Thyroid gland (tissue), 4 donors: Measurements from ENCODE around the gene MEN1. TPM values are rescaled to one million over a fixed set of nuclear protein-coding genes. Genes with fewer than 3 reads are reported as not detected.
A peak's percentile ranks its signal among the peaks of the same experiment; 100 is the strongest.

Source experiments
- DNase-seq, 2 donors: peaks; one replicate each; pipeline ENCODE4 v3.0.0-alpha.2; 2019
- H3K27ac ChIP-seq, 3 donors: fragments of 200-600 bp; sonication (generic); 1 replicate in 2 of 3; 2 replicates in 1 of 3; pipeline ENCODE4 v1.5.1; 2016 to 2019; ENCODE audit warnings: mild to moderate bottlenecking in 1 of 3, moderate library complexity in 1 of 3
- H3K27me3 ChIP-seq: fragments of 200-600 bp; sonication (generic); one replicate; pipeline ENCODE4 v1.5.1; 2019
- H3K36me3 ChIP-seq, 2 donors: fragments of 200-600 bp; sonication (generic); one replicate each; pipeline ENCODE4 v1.5.1; 2016 to 2019
- H3K4me1 ChIP-seq, 2 donors: fragments of 200-600 bp; sonication (generic); one replicate each; pipeline ENCODE4 v1.5.1; 2017 to 2019
- H3K4me3 ChIP-seq, 3 donors: fragments of 200-600 bp; sonication (generic); replicated peaks in 1 of 3; 1 replicate in 2 of 3; 2 replicates in 1 of 3; pipeline ENCODE4 v1.5.1; 2016; ENCODE audit warnings: mild to moderate bottlenecking in 1 of 3
- H3K9me3 ChIP-seq: fragments of 200-600 bp; sonication (generic); one replicate; pipeline ENCODE4 v1.5.1; 2017
- CTCF ChIP-seq, 6 experiments: fragments of 200-600 bp in 3 of 6; fragments of 450-650 bp in 3 of 6; sonication (generic) in 3 of 6; IDR thresholded peaks; one replicate each; pipeline ENCODE4 v1.5.1; 2016 to 2019; ENCODE audit warnings: antibody characterized with exemption in 6 of 6, mild to moderate bottlenecking in 2 of 6, inconsistent platforms in 1 of 6, moderate library complexity in 1 of 6
- POLR2A ChIP-seq, 2 donors: fragments of 450-650 bp; IDR thresholded peaks; one replicate each; pipeline ENCODE4 v1.6.1; 2017; ENCODE audit warnings: antibody characterized with exemption in 2 of 2, mild to moderate bottlenecking in 2 of 2, moderate library complexity in 1 of 2
- WGBS, 2 donors: methylation state at CpG; one replicate each; pipeline ENCODE4 v1.1.5; 2017; 5-methylcytosine and 5-hydroxymethylcytosine counted together
- intact Hi-C: fragments of 100-400 bp; cut with DNase I; formaldehyde crosslinking; loops from one replicate; pipeline ENCODE4 v1.15.1; 2023
- total RNA-seq, 4 donors: library from RNA; depleted of rRNA; stranded (reverse); fragments of >200 nt; gene quantifications; one replicate each; pipeline ENCODE4 v1.2.3, GENCODE V29; 2016

Gene MEN1
- total RNA-seq, 4 donors from 2014 or later: 23.5 to 31.5 (median 25.1) TPM

GRCh38 chr11:64771861-64772260 is 38.5 kb downstream of the MEN1 start:
- H3K36me3 ChIP-seq: peaks cover 91 to 94% of the 10 kb centered on the region in 2 donors
- intact Hi-C loops: no loop called here
- 92 to 95% methylated on average over 2 of the region's 2 CpGs for whole genome bisulfite sequencing, 2 donors
- peaks cover 6 to 18% of the 10 kb centered on the region in 2 donors for H3K4me1 ChIP-seq
- H3K9me3 ChIP-seq: no peaks in the 10 kb centered on the region
- H3K27me3 ChIP-seq: no peaks in the 10 kb centered on the region
- no peak overlapping the region for H3K4me3 ChIP-seq
- TF ChIP-seq CTCF (IDR thresholded peaks at IDR 0.05) (no peak), POLR2A (IDR thresholded peaks at IDR 0.05) (no peak)
- no peak overlapping the region for H3K27ac ChIP-seq
- DNase-seq: no peak

- H3K4me3 ChIP-seq: no peak overlapping the region
- H3K27me3 ChIP-seq: no peaks in the 10 kb centered on the region
- 96 to 97% methylated on average over 12 of the region's 12 CpGs for WGBS, 2 donors
- no peak for TF ChIP-seq CTCF (IDR thresholded peaks at IDR 0.05)
- TF ChIP-seq POLR2A (IDR thresholded peaks at IDR 0.05): no peak
- DNase-seq: no peak
- intact Hi-C loops: no loop called here
- no peak overlapping the region for H3K27ac ChIP-seq
- H3K4me1 ChIP-seq: peaks cover 0 to 7% of the 10 kb centered on the region in 2 donors
- no peaks in the 10 kb centered on the region for H3K9me3 ChIP-seq
- H3K36me3 ChIP-seq: peaks cover 98% of the 10 kb centered on the region in 2 donors
Measured at GRCh38 chr11:64770120-64770519, 40.2 kb downstream of the MEN1 start.

GRCh38 chr11:64769283-64769682 is 41.1 kb downstream of the MEN1 start:
- intact Hi-C loops: no loop called here
- Histone ChIP-seq H3K4me1 (peaks cover 0 to 9% of the 10 kb centered on the region in 2 donors), H3K27ac (no peak overlapping the region), H3K4me3 (no peak overlapping the region), H3K36me3 (peaks cover 98 to 100% of the 10 kb centered on the region in 2 donors), H3K9me3 (no peaks in the 10 kb centered on the region), H3K27me3 (no peaks in the 10 kb centered on the region)
- DNase-seq: no peak
- 88 to 91% methylated on average over 6 of the region's 6 CpGs for WGBS, 2 donors
- no peak for TF ChIP-seq POLR2A (IDR thresholded peaks at IDR 0.05)
- TF ChIP-seq CTCF (IDR thresholded peaks at IDR 0.05): no peak

- peaks cover 9 to 17% of the 10 kb centered on the region in 2 donors for H3K4me1 ChIP-seq
- no peaks in the 10 kb centered on the region for H3K27me3 ChIP-seq
- no peak for DNase-seq
- no peak overlapping the region for H3K4me3 ChIP-seq
- peaks cover 92 to 100% of the 10 kb centered on the region in 2 donors for H3K36me3 ChIP-seq
- 94 to 96% methylated on average over 6 of the region's 6 CpGs for WGBS, 2 donors
- intact Hi-C loops: no loop called here
- no peak overlapping the region for H3K27ac ChIP-seq
- TF ChIP-seq CTCF (IDR thresholded peaks at IDR 0.05) (no peak), POLR2A (IDR thresholded peaks at IDR 0.05) (no peak)
- H3K9me3 ChIP-seq: no peaks in the 10 kb centered on the region
Measured at GRCh38 chr11:64768300-64768694, 42.1 kb downstream of the MEN1 start.

- Histone ChIP-seq H3K4me3 (no peak overlapping the region), H3K27ac (peak overlapping the region in 1 of 3 donors; percentile 37), H3K9me3 (no peaks in the 10 kb centered on the region), H3K36me3 (peaks cover 86 to 99% of the 10 kb centered on the region in 2 donors), H3K4me1 (peaks cover 15 to 19% of the 10 kb centered on the region in 2 donors), H3K27me3 (no peaks in the 10 kb centered on the region)
- 53 to 62% methylated on average over 16 to 18 of the region's 19 CpGs for WGBS, 2 donors
- DNase-seq: peak; percentile 57
- no peak for TF ChIP-seq POLR2A (IDR thresholded peaks at IDR 0.05)
- peak; percentile 23 to 78 (median 55) for TF ChIP-seq CTCF (IDR thresholded peaks at IDR 0.05)
- intact Hi-C loops: no loop called here
Measured at GRCh38 chr11:64767344-64768299, 42.7 kb downstream of the MEN1 start.
